AG09309 (cell line): ENCODE results near the gene ST6GALNAC6.

Experiments used
- DNase-seq: peaks from one replicate; pipeline ENCODE4 v3.0.0-alpha.2; 2010; ENCODE audit warnings: low read depth
- H3K4me3 ChIP-seq: 2 replicates; pipeline ENCODE4 v1.5.1; 2011; ENCODE audit warnings: mild to moderate bottlenecking, low read depth, low read length, moderate library complexity; ENCODE audit not compliant: control insufficient read depth
- TF ChIP-seq, protein P1 (sequence below): IDR thresholded peaks from 2 replicates; pipeline ENCODE4 v1.5.1; 2011; ENCODE audit warnings: mild to moderate bottlenecking, low read depth, low read length, inconsistent platforms; ENCODE audit not compliant: insufficient read depth, control insufficient read depth; ENCODE audit errors: missing control alignments

The ST6GALNAC6 gene

DNA sequence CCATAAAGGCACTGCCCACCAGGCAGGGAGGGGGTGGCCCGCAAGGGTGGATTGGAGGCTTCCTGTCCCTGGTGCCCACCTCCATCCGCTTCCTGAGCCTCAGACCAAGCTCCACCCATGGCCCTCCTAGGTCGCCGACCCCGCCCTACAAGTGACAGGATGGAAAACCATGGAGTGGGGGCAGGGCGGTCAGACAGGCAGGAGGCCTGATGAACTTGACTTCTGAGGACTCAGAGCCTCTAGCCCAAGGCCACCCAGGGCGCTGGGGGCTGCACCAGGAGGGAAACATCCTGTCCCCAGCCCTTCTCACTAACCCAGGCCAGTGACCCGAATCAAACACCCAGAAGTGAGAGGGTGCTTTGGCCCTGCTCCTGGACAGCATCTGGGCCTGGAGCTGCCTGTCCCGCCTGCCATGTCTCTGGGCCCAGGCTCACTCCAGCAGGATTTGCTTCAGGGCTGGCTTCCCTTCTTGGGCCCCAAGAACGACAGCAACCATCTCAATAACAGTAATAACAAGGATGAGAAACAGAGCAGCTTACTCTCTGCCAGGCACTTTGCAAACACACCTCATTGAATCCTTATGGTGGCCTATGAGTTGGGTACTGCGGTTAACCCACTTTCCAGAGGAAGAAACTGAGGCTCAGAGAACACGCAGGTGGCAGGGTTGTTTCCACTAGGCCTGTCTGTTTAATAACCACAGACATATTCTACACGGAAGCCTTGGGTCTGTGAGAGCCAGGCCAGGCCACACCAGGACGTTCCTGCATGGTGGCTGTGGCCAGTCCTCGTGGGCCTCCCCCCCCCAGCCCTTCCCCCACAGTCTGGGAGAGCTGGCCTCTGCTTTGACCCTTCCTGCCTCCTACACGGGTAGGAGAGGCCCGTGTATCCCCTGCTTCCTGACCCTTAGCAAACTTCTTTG is 4.4 kb upstream of the ST6GALNAC6 start:
- no peak overlapping the region for H3K4me3 ChIP-seq
- TF ChIP-seq, protein P1, sequence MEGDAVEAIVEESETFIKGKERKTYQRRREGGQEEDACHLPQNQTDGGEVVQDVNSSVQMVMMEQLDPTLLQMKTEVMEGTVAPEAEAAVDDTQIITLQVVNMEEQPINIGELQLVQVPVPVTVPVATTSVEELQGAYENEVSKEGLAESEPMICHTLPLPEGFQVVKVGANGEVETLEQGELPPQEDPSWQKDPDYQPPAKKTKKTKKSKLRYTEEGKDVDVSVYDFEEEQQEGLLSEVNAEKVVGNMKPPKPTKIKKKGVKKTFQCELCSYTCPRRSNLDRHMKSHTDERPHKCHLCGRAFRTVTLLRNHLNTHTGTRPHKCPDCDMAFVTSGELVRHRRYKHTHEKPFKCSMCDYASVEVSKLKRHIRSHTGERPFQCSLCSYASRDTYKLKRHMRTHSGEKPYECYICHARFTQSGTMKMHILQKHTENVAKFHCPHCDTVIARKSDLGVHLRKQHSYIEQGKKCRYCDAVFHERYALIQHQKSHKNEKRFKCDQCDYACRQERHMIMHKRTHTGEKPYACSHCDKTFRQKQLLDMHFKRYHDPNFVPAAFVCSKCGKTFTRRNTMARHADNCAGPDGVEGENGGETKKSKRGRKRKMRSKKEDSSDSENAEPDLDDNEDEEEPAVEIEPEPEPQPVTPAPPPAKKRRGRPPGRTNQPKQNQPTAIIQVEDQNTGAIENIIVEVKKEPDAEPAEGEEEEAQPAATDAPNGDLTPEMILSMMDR = no peak
- DNase-seq = no peak

DNA sequence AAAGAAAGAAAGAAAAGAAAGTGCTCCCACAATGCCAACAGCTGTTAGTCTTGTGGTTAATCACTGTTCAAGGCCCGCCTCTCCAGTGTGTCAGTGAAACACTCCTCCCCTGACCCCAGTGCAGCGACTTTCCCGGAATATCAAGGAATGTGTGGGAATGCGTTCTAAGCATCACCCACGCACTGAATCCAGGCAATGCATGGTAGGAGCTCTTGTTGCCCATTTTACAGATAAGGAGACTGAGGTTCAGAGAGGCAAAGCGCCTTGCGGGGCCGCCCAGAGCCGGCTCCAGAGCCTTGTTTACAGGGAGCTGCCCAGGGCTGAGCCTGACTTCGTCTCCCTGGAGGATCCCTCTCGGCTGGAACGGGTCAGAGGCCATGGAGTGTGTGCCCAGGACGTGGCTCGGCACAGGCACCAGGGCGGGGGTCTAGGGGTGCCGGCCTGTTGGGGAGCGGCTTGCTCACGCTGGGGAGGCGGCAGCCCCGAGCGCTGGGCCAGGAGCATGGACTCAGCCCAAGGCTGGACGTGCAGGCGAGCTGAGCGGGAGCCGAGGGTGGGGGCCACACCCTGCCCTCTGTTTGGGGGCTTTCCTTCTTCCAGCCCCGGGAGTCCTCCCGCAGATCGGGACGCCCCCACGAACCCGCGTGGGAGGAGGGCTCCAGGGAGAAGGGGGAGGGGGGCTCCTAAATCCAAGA is 823 bp downstream of the ST6GALNAC6 start:
- DNase-seq = peak; percentile 74
- TF ChIP-seq, protein P1 = no peak
- H3K4me3 ChIP-seq = peak overlapping the region; percentile 72

DNA sequence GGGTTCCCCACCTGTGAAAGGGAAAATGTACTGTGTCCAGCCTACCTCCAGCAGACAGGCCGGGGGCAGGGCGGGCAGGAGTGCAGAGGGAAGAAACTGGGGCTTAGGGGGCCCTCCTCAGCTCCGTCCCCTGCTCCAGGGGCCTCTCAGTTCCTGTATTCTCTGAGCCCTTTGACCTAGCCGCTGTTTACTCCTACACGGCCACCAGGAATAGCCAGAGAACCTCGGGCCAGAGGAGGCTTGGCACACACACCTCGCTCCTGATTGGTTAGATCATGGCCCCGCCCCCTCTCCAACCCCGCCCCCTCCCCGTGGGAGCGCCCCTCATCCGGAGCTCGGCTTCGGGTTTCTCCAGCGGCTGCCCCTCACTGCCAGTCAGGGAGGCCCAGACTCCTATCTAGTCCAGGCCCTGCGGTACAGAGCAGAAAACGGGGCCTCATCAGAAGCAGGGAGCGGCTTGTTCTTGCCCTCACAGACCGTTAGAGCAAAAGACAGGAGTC is 2.2 kb downstream of the ST6GALNAC6 start:
- TF ChIP-seq, protein P1 = no peak
- no peak for DNase-seq
- H3K4me3 ChIP-seq = no peak overlapping the region; the same call in 1 of the 2 replicates

DNA sequence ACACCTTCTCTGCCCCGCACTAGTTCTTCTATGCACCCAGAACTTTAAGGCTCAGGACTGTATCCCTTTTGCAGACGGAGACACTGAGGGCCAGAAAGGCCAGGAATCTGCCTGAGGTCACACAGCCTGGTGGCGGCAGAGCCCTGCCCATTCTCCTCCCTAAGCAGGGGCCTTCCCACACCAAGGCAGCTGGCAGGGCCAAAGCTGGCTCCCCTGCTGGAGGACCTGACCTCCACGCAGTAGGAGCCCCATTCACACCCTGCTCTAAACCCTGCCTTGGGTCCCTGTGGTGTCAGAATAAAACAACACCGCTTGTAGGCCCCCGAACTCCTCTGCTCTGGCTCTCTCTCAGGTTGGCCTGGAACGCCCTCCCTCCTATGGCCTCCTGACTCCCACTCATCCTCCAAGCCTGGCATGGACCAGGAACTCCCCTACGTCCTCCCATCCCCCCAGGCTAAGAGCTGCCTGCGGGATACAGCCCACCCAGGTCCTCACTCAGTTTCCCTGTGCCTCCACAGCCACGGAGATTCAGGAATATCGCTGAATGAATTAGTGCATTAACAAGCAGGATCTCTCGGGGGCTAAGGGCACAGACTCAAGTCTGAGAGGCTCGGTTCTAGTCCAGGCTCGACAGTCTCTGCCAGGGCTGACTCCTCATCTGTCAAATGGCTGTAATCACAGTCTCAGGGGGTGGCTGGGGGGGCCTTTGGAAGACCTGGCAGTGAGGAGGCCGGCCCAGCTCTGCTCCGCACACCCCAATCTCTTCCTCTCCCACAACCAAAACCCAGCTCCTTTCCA is 2.8 kb downstream of the ST6GALNAC6 start:
- no peak overlapping the region for H3K4me3 ChIP-seq
- DNase-seq = no peak
- TF ChIP-seq, protein P1 = no peak

DNA sequence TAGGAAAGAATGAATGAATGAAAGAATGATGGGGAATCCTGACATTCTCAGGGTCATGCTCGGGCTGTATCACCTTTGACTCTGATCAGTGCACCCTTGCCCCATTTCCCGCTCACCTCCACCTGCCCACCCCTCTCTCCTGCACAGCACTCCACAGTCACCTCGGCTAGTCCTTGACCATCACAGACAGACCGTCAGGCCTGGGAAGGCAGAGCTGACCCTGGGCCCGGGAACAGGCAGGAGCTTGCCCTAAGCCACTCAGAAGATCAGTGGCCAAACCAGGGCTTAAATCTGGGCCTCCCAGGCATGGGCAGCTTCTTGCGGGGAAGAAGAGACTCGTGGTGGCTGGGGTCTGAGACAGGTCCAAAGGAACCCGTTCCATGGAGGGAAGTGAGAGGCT is 3.6 kb downstream of the ST6GALNAC6 start:
- TF ChIP-seq, protein P1 = no peak
- DNase-seq = no peak
- no peak overlapping the region for H3K4me3 ChIP-seq

DNA sequence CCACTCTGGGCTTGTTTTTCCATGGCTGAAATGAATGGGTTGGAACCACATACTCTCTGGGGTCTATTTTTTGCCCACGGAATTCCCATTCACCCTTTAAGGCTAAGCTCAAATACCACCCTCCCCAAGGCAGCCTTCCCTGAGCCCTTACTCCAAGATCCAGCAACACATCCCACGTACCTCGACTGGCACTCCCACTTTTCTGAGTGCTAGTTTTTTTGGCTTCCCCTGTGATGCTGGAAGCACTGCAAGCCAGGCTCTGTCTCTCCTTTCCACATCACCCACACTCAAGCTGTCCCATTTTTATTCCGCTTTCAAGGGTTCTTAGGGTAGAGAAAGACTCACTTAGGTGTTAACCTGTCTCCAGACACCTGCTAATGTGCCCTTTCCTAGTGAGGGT is 6.0 kb downstream of the ST6GALNAC6 start:
- H3K4me3 ChIP-seq = no peak overlapping the region
- no peak for DNase-seq
- TF ChIP-seq, protein P1 = no peak
